Panc1 (cell line): Measurements from ENCODE around the gene LYPD6B. TPM values are rescaled to one million over a fixed set of nuclear protein-coding genes. Genes with fewer than 3 reads are reported as not detected.

ENCODE experiments used
- ATAC-seq: fragments of 200-7000 bp; cut with Tn5 transposase; 2 replicates; pipeline ENCODE4 v1.9.1; 2020; ENCODE audit warnings: mild to moderate bottlenecking, moderate library complexity
- BruUV-seq: library from RNA; stranded (reverse); fragments of 400-500 nt; replicated peaks from 2 replicates; lab custom pipeline; 2021; lab: Mats Ljungman, UMichigan
- CTCF ChIA-PET: fragments of 300-600 bp; sonication (Branson Sonifier 250); formaldehyde crosslinking; loops from one replicate; lab custom pipeline; 2022; ENCODE audit warnings: antibody characterized with exemption; lab: Charles Lee
- POLR2A ChIA-PET: fragments of 300-600 bp; sonication (Branson Sonifier 250); formaldehyde crosslinking; loops from one replicate; lab custom pipeline; 2022; ENCODE audit warnings: antibody characterized with exemption; lab: Charles Lee
- DNase-seq: peaks from one replicate; pipeline ENCODE4 v3.0.0-alpha.2; 2010; ENCODE audit warnings: low read depth, low spot score
- H3K27ac ChIP-seq: 2 replicates; pipeline ENCODE4 v1.5.1; 2011; ENCODE audit warnings: mild to moderate bottlenecking, low read length, inconsistent platforms
- H3K27me3 ChIP-seq: fragments of 200-500 bp; sonication (Bioruptor generic); 2 replicates; pipeline ENCODE4 v1.6.0; 2014; ENCODE audit warnings: low read length, inconsistent platforms; ENCODE audit not compliant: control insufficient read depth, insufficient read depth
- H3K36me3 ChIP-seq: fragments of 200-500 bp; sonication (Bioruptor generic); 2 replicates; pipeline ENCODE4 v1.5.1; 2014; ENCODE audit warnings: inconsistent platforms, mild to moderate bottlenecking, low read length, moderate library complexity; ENCODE audit not compliant: control insufficient read depth, insufficient read depth
- H3K4me1 ChIP-seq: 2 replicates; pipeline ENCODE4 v1.5.1; 2011; ENCODE audit warnings: inconsistent platforms, mild to moderate bottlenecking, low read length, moderate library complexity; ENCODE audit not compliant: control insufficient read depth, insufficient read depth
- H3K4me3 ChIP-seq, 2 experiments: 2 replicates each; pipeline ENCODE4 v1.5.1; 2011 to 2012; ENCODE audit warnings: low read depth in 2 of 2, low read length in 2 of 2, mild to moderate bottlenecking in 2 of 2, inconsistent platforms in 1 of 2, moderate library complexity in 1 of 2
- H3K9me3 ChIP-seq: fragments of 200-500 bp; sonication (Bioruptor generic); 2 replicates; pipeline ENCODE4 v1.5.1; 2014; ENCODE audit warnings: low read depth, mild to moderate bottlenecking, inconsistent platforms, low read length, moderate library complexity; ENCODE audit not compliant: control insufficient read depth, insufficient read depth
- POLR2AphosphoS5 ChIP-seq: IDR thresholded peaks from 2 replicates; pipeline ENCODE4 v1.6.1; 2012; ENCODE audit warnings: mild to moderate bottlenecking, low read depth, low read length, moderate library complexity
- REST ChIP-seq, 2 experiments: IDR thresholded peaks; 2 replicates each; pipeline ENCODE4 v1.6.1; 2011 to 2012; ENCODE audit warnings: low read depth in 2 of 2, control low read depth in 1 of 2, low read length in 1 of 2, mild to moderate bottlenecking in 1 of 2, moderate library complexity in 1 of 2; ENCODE audit not compliant: insufficient read depth in 1 of 2
- SIN3A ChIP-seq: IDR thresholded peaks from 2 replicates; pipeline ENCODE4 v1.6.1; 2012; ENCODE audit warnings: low read depth, mild to moderate bottlenecking, low read length, moderate library complexity, borderline replicate concordance; ENCODE audit not compliant: insufficient read depth
- TCF7L2 ChIP-seq: IDR thresholded peaks from 2 replicates; pipeline ENCODE4 v1.6.1; 2011; ENCODE audit warnings: mild to moderate bottlenecking, low read depth, low read length, inconsistent platforms
- in situ Hi-C: cut with HindIII; loops from 2 replicates; pipeline ENCODE4 v1.10.0; 2016; ENCODE audit warnings: low sequenced_read_pairs, low pct_unique_long_range_greater_than_20kb
- intact Hi-C: fragments of 100-400 bp; cut with micrococcal nuclease; formaldehyde crosslinking; loops from one replicate; pipeline ENCODE4 v1.10.0; 2022; ENCODE audit not compliant: unreplicated experiment
- total RNA-seq: library from RNA; stranded (reverse); gene quantifications from one replicate; pipeline ENCODE4 v1.2.1, GENCODE V29; 2021; ENCODE audit not compliant: unreplicated experiment
- TF ChIP-seq, protein P1 (sequence below): fragments of 450-650 bp; IDR thresholded peaks from 2 replicates; pipeline ENCODE4 v1.5.1; 2017; ENCODE audit warnings: mild to moderate bottlenecking

LYPD6B gene
- total RNA-seq, 1 experiment from 2014 or later, result 2.2 TPM

DNA sequence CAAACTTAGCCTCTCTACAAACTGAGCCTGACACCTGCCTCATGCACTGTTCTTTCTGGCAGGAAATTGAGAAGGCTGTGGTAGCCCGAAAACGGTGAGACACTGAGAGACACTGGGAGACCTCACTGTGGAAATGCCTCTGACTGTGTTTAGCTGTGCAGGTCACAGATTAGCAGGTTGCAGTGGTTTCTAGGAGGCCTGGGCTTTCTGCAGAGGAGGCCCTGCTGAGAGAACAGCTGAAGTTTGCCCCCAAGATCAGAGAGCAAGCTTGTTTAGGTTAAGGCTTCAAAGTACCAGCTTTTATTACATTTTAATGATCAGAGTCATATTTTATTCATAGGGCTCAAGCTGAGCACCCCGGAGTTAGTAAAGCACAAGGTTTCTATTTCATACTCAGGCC, 223.2 kb downstream of the LYPD6B start:
- in situ Hi-C loops, result no loop called here
- POLR2A ChIA-PET, result no interaction called here

More for the DNA sequence above, 223.2 kb downstream of the LYPD6B start:
- Histone ChIP-seq H3K4me3 (no peak overlapping the region), H3K36me3 (no peaks in the 10 kb centered on the region), H3K27ac (no peak overlapping the region), H3K4me1 (no peaks in the 10 kb centered on the region), H3K9me3 (no peaks in the 10 kb centered on the region), H3K27me3 (no peaks in the 10 kb centered on the region)
- intact Hi-C loops, result no loop called here
- DNase-seq (no peak), ATAC-seq (no peak)
- TF ChIP-seq POLR2AphosphoS5 (no peak), SIN3A (no peak), REST (IDR thresholded peaks at IDR 0.05; ENCODE audit: insufficient read depth in 1 of 2, low read depth in 2 of 2, low read length in 1 of 2) (no peak), TCF7L2 (no peak)
- TF ChIP-seq, protein P1, sequence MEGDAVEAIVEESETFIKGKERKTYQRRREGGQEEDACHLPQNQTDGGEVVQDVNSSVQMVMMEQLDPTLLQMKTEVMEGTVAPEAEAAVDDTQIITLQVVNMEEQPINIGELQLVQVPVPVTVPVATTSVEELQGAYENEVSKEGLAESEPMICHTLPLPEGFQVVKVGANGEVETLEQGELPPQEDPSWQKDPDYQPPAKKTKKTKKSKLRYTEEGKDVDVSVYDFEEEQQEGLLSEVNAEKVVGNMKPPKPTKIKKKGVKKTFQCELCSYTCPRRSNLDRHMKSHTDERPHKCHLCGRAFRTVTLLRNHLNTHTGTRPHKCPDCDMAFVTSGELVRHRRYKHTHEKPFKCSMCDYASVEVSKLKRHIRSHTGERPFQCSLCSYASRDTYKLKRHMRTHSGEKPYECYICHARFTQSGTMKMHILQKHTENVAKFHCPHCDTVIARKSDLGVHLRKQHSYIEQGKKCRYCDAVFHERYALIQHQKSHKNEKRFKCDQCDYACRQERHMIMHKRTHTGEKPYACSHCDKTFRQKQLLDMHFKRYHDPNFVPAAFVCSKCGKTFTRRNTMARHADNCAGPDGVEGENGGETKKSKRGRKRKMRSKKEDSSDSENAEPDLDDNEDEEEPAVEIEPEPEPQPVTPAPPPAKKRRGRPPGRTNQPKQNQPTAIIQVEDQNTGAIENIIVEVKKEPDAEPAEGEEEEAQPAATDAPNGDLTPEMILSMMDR, result no peak
- no TSS peak for BruUV-seq
- CTCF ChIA-PET, result no interaction called here

Other genes starting within 250 kb of the LYPD6B start
- gene KIF5C, start 163.5 kb upstream of the LYPD6B start, total RNA-seq, result 1.6 TPM